ENCODE measurements around the gene NGDN.

Gene NGDN

DNA sequence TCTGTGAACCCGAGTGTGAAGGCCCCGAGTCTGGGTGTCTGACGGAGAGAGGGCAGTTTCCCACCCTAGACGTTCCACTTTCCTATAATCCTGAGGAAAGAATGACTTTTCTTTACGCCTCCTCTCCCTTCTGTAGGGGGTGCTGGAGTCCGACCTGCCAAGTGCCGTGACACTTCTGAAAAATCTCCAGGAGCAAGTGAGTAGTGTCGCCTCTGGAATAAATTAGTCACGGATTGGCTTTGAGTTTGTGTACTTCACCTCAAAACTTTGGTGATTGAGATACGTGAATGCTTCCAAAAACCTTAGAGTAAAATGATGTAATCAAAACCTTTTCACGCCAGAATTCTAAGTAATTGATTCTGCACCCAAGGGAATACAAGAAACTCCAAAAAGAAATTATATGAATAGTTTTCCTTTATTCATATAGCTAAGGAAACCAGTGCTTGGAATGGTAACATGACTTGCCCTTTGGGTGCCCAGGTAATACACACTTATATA, 452 bp downstream of the NGDN start:
- no peak for DNase-seq (ENCODE audit: low spot score)

DNA sequence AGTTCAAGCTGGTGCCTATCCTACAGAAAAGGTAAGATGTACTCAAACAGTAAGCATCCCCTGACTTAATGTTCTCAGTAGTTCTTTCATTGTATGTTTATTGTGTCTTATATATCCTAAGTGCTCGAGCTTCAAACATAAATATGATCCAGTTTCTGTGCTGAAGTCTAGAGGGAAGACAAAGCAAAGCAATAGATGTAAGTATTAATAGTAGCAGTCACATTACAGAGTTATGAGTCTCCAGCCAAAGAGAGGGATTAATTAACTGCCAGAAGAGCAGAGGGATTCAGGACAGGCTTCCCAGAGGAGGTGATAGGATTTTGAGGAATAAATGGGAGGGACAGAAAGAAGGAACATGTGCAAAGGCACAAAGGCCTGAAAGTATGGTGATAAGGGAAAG, 1.4 kb downstream of the NGDN start:
- no peak for DNase-seq (ENCODE audit: low spot score)

DNA sequence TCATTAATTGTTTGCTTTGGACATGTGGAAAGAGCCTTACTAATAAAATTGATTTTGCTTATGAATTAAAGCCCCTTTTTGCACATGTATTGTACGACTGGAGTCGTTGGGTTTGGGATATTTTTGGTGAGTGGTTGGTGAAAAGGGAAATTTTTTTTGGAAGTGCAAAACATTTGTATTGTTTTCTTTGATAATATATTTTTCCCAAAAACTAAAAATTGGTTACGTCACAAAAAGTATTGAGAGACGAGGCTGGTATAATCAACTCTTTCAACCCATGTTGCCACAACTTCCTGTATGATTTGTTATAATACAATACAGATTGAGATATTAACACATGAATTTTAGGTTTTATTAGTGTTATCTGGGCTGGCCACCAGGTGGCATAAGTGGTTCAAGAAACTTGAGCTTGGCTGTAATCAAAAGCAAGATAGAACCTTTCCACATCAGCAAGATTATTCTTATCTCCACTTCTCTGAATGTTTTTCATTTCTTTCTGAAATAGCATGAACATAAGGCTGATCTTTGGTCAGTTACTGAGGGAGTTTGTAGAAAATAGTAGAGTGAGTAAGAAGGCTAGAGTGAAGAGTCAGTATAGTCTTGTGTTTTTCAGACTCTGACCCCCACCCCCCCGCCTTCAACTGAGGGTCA, 8.7 kb downstream of the NGDN start:
- peak; percentile 67 for DNase-seq (ENCODE audit: low spot score)

DNA sequence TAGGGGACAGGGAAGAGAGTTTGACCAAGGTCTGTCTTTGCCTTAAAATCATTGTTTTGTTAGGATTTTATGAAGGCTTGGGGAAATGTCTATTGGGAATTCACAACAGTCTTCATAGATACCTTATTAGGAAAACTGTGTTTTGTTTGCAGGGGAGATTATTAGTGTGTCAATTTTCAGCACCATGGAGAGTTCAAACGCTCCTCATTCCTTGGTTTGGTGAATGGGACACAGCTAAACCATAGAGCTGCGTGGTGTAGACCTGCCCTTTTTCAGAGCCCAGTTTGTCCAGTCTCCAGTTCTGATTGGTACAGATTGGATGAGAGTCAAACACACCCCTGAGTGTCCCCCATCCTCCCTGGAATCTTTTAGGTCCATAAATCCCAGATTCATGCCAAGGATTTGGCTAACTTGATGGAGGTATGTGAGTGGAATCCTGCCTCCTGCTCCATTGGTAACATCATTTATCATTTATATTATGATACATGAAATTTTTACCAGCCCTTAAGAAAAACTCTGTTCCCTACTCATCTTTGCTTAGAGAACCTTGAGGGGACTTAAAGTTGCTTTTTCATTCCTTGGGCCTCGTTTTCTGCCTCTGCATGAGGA, 12.0 kb downstream of the NGDN start:
- no peak for DNase-seq (ENCODE audit: low spot score)

DNA sequence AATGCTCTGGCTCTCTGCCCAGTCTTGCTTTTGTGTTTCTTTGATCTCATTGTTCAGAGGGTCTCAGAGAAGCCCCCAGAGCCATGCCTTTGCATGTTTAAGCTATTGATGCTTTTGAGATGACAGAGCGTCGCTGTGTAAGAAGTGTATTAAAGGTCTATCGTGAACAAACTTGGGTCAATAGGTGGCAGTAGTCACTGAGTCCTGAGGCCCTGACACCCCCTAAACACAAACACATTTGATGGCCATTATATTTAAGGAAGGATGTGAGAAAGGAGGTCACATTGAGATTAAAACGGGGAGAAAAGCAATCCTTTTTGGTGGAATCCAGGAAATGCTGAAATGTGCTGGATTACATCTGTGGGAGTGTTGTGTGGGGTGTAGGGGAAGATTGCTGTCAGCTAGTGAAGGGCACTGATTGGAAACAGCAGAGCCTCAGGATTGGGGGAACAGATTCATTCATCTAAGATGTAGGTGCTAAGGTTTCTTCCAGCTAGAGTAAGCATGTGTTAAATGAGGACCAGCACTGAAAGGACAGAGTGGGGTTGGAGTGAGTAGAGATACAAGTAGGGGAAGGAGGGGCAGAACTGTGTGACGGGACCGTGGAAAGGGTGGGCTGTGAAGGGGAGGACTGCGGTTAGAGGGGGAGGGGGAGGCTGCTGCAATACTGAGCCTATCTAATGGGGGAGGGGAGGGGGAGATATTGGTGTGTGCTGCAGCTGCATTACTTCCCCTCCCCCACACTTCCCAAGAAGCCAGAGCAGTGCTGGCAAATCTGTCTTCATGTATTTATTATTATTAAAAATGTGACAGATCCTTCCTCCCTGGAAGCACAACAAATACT, 12.7 kb downstream of the NGDN start:
- DNase-seq (ENCODE audit: low spot score): peak; percentile 49

DNA sequence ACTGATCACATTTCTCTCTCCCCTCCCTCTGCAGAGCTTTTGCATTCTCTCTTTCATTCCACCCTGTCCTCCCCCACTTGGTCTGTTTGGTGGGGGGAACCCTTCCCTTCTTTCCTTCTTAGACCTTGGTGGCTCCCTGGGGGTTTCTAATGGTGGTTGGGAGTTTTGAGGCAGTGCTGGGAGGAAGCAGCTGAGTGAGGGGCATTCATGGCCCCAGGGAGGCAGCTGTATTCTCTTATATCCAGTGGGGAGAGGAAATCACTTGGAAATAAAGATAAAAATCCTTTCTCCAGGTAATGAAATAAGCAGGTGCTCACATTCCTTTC, 13.3 kb downstream of the NGDN start:
- no peak for DNase-seq (ENCODE audit: low spot score)

DNA sequence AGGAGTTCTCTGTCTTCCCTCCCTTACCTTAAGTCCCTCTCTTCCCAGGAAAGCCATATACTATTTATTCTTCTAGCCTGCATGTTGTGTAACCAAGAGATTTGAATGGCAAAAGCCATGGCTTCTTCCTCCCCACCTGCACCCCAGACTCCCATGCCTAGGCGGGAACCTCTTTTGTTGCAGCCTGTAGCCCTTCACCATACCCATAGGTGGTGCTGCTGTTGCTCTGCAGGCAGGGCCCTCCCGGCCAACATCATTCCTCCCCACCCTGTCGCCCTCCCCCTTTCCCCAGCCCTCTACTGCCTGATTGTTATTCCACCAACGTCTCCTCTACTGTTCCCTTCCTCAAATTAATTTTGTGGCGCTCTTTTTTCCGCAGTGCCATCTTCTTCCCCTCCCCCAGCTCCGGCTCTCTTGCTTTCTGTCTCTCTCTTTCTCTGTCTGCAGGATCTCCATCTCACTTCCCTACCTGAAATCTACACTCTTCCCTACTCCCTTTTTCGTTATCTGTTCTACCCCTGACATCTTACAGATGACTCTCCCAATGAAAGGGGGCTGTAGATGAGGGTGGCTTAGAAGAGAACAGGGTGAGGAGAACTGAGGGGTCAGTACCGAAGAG, 13.8 kb downstream of the NGDN start:
- peak; percentile 80 for DNase-seq (ENCODE audit: low spot score)

DNA sequence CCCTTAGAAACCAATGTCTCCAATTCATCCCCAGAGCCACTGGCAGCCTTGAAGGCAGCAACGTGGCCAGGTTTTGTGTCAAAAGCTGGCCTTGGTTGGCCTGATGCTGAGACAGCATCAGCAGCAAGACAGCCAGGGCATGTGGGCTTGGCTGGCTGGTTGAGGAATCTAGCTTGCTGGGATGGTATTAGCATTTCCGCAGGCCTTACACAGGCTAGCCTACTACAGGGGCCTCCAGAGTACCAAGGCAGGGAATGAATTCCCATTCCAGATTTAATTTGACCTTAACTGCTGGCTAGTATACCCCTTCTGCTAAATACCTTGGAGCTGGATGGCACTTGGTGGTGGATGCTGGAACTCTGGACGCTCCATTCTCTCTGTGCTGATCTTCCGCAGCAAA, 15.8 kb downstream of the NGDN start:
- no peak for DNase-seq (ENCODE audit: low spot score)

DNA sequence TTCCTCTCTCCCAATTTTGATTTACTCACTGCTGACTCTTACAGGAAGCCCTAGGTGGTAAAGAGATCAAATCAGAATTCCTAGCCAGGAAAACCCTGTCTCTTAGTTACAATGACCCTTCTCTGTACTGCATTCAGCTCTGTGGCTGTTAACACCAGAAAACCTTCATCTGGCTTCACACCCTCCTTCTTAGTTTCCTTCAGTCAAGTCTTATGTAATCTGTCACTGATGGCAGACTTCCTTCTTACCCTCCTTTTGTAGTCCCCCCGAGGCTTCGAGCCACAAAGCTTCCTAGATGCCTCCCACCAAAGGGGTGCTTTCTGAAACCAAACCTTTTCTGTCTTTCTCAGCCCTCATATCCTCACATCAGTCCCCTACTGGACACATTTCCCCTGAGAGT, 16.5 kb downstream of the NGDN start:
- DNase-seq (ENCODE audit: low spot score): no peak

DNA sequence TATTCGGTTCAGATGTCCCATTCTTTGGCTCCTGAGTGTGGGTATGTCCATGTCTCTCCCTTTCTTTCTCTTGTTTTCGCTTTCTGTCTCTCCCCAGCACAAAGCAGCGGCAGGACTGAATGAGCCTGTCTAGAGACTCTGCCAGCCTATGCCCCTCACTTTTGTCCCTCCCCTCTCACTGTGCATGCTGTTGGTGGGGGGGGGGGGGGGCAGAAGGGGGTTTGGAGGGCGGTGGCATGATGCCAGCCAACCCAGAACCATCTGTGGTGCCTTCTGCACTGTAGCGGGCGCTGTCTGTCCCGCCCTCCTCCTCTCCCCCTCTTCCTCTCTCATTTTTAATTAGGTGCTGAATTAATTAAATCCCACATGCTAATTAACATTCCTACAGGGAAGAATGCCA, 17.7 kb downstream of the NGDN start:
- DNase-seq (ENCODE audit: low spot score): peak; percentile 25

DNA sequence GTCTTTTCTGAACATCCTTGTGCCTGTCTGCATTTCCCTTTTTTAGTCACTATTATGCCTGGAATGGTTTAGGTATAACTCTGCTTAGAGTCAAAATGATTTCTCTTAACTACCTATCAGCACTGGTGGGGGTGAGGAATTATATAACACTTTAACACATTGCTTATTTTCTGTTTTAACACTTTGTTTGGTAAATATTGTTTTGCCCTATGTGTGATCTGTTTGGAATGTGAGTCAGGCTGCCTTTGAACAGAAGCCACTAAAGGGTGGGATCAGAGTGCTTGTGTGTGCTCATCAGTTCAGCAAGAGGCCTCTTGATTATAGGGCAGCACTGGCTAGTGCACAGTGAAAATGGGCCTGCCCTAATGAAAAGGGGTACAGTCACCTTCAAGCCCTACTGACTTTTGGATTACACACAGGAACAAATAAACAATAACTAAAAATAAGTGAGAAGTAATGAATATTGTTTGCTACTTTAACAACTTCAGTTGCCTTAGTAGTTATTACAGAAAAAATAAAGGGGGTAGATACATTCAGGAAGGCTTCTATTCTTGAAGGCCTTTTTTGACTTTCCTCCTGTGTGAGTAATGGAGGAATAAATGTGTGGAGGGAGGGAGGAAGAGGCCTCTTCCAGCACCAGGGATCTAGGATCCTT, 23.2 kb downstream of the NGDN start:
- DNase-seq (ENCODE audit: low spot score): no peak

DNA sequence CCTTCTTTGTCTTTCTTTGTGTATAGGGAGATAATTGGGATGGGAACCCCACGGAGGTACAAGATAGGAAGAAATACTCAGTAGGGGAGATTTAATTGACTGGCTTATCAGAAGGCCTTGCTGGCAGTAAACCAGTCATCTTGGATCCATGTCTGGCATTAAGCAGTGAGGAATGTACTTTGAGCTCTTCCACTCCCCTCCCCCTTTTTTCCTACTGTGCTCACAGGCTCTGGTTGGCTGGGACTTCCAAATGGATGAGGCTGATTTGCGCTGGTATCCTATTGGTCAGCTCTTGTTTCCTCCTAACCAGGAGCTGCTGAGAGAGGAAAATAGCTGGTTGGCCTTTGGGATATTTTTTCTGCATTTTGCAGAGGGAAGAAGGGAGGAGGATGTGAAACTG, 24.7 kb downstream of the NGDN start:
- no peak for DNase-seq (ENCODE audit: low spot score)

DNA sequence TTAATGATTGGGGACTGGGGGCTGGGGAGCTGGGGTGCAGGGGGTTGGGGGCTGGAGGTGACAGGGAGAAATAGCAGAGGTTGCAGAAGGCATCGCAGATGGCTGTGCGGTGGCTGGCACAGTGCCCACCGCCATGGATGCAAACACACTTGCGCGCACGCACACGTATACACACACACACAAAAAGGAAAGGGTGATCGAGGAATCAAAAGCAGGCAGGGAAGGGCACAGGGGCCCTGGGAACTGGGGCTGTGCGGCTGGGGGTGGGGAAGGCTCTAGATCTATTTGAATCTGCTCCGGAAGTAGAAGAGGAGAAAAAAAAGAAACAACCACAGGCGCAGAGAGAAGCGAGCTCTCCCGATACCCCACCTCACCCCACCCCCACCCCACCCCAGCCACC, 42.7 kb downstream of the NGDN start:
- peak; percentile 41 for DNase-seq (ENCODE audit: low spot score)

DNA sequence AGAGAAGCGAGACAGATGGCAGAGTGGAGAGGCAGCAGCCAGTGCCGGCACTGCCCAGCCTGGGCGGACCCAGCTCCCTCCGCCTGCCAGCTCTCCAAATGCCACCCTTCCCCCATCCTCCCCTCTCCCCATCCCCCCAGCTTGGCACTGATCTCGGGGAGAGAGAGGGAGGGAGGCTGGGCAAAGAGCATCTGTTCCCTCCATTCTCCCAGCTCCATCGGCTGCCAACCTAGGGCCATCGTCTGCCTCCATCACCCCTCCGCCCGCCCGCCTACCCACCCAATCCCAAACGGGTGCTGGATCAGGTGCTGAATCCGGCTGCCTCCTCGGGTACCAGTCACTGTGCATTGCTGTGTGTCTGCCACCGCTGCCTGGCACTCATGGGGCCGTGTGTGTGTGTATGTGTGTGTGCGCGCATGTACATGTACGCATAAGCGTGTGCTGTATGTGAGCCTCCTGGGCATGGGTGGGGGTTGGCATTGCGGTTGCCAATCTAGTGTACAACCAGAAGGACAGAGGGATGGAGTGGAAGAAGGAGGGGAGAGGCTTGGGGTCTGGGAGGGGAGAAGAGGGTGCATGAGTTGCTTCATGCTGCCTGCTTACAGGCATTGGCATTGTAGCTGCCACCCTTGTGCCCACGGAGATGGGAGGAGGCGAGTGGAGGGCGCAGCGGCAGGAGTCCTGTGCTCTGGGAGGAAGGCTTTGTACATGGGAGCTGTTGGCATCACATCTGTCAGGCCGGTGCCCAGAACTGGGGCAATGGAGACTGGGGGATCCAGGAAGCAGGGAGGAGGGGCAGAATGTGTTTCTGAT, 43.7 kb downstream of the NGDN start:
- peak; percentile 93 for DNase-seq (ENCODE audit: low spot score)

DNA sequence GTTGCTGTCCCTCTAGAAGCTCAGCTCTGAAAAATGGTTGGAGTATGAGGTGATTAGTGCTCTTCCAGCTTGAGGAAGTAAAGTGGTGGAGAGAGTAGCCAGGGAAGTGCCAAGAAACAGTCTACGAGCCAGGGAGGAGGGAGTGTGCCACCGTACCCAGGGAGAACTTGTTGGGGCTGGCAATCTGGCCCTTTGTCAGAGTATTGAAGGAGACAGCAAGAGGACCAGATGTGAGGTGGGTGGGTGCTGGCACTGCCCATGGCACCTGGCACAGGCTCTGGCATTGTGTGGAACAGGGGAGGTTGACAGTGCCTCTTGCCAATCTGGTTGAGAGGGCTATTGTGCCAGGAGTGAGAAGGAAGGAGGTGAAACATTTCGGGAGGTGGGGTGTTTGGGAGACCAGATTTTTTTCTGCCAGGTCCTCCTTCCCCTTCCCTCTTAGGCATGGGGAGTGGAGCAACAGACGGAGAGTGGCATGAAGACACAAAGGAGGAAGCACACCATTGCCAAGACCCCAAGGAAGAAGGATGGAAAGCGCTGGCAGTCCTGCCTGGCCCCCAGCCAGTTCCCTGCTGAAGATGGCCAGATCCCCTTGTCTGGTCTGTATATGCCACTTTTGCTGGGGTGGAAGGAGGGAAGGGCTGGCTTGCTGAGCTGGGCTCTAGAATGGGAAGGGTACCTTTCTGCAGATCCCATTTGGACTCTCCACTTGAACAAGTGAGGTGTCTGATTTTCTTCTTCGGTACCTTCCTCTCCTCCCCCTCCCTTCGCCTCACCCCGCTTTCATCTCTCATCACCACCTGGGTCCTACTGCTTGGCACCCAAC, 44.5 kb downstream of the NGDN start:
- peak; percentile 65 for DNase-seq (ENCODE audit: low spot score)

DNA sequence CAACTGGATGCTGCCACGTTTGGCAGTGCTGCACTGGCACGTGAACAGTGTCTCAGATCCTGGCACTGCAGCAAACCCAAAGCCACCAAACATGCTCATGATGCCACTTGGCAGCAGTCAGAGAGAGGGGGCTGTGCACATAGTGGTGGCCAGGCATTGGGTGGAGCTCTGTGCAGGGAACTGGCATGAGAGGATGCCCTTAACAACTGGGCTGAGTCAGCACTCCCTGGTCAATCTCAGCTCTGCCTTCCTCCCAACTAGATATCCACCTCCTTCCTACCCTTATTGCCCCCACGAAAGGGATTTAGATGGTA, 45.1 kb downstream of the NGDN start:
- DNase-seq (ENCODE audit: low spot score): peak; percentile 56

DNA sequence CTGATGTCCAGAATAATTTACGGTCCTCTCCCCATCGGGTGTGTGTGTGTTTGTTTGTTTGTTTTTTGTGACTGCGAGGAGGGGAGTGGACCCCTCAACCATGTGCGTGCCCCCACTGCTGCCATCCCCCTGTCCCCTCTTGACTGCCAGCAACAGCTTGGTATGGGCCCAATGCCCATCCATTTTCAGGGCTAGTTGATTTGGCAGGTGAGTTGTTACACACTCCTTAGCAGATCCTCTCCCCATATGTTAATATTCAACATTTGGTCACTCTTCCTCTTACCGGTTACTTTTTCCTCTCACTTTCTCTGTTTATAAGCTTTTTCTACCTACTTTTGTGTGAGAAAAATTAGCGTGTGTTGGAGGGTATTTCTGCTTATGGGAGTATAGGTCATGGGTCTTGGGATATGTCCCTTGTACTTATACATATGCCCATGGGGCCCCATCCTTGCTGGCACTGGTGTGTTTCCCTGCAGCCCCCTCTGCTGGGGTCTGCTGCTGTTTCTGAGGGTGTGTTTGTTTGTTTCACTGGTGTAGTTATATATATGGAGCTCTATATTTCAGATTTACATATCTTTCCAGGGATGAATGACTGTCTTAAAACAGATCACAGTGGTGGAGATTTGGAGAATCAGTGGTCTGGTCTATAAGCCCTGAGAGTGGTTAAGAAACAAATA, 48.3 kb downstream of the NGDN start:
- no peak for DNase-seq (ENCODE audit: low spot score)

DNA sequence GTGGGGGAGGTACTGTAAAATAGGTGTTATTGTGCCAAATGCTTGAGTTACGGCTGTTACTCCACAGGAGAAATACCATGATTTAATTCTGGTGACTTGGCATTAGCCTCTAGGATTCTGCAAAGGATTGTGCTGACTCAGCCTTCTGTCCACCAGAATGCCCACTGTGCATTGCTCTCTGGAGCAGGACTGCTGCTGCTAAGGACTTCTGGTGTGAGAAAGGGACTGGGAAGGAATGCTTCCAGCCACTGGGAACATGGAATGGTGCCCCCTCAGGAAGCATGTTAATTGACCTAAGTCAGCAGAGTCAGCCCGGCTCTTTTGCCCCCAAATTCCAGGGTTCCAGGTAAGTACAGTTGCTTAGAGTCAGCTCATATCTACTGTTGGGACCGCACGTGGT, 49.2 kb downstream of the NGDN start:
- no peak for DNase-seq (ENCODE audit: low spot score)

DNA sequence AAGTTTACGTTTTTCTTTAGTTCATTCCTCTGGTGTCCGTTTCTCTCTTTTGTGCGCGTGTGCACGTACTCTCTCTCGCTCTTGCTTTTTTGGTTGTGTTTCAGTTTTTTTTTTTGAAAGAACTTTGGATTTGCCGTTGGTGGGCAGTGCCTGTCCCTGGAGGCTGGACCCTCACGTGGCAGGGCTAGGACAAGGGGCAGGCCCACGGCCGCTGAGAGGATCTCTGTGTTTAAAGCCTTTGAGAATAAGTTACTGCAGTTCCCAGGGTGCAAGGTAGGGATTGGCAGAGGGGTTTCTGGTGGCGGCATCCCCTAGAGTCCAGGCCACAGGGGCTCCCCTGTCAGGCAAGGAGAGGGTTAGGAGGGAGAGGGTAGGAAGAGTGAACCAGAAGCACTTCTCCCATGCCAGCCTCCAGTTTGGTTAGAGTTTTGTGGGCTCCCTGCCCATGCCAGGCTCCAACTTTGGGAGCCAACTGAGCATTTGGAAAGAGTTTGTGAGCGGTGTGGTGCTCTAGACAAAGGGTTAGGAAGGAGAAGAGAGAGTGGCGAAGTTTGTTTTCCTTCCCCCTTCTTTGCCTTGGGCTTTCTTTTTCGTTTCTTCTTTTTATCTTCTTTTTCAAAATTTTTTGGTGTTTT, 51.5 kb downstream of the NGDN start:
- no peak for DNase-seq (ENCODE audit: low spot score)

Data from pons (tissue), 1 donor.